ENCODE measurements around the gene SND1. TPM values are rescaled to one million over a fixed set of nuclear protein-coding genes. Genes with fewer than 3 reads are reported as not detected.
A peak's percentile ranks its signal among the peaks of the same experiment; 100 is the strongest.
"Not testable (repeated sequence)": the region's sequence is repeated elsewhere in the genome, so short reads cannot be mapped to it uniquely, and the experiment has no call there.

SND1 gene
- polyA plus RNA-seq, 1 donor: 144 TPM

DNA sequence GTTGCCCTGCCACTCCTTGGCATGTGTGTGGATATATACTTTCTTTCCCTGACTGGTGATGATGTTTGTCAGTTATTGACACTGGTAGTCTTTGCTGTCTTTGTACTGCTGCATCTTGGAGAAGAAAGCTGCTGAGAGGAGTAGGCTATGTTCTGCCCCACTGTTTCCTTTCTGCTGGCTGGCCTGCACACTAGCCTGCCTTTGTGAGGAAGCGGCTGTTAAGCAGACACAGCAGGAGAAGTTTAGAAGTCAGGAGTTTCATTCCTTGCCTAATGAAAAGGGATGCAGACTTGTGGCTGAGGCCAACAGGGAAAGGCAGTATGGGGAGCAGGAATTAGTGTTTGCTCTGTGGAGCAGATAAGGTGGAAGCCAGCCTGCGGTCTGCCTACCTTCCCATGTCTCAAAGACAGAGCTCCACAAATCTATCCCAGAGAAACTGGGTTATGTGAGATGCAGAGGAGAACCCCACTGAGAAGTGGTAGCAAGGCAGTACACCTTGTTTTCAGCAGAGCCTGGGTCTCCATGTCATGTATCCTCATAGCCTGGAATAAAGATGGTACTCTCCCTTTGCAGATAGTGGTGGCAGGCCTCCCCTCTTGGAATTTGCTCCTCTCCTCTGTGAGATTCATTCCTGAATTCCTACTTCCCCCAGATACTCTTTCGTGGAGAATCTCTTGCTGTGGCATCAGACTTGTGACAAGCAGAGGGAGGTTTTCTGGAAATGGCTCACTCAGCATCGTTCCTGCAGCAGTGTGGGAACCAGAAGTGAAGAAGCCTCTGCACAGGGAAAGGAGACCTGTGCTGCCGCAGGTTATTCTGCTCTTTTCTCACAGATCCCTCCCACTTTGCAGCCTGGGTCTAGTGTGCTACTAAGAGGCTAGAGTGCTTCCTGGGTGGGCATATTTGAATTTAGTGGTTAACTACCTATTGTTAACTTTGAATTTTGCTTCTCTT lies 249.0 kb downstream of the SND1 start:
- H3K27me3 ChIP-seq (ENCODE audit: control insufficient read depth, insufficient read depth, low read length): no peaks in the 10 kb centered on the region
- H3K27ac ChIP-seq (ENCODE audit: low read length): peak overlapping the region; percentile 17
- peak in 1 of 2 donors; percentile 35 for DNase-seq
- H3K4me3 ChIP-seq (ENCODE audit: low read length): no peak overlapping the region
- peaks cover 72% of the 10 kb centered on the region for H3K4me1 ChIP-seq (ENCODE audit: control insufficient read depth, insufficient read depth, low read length)
- H3K36me3 ChIP-seq (ENCODE audit: control insufficient read depth, insufficient read depth, low read length): no peaks in the 10 kb centered on the region
- no peaks in the 10 kb centered on the region for H3K9me3 ChIP-seq (ENCODE audit: control insufficient read depth, low read depth, low read length)
- 83% methylated on average over 1 of the region's 5 CpGs for WGBS (ENCODE audit: insufficient coverage, low lambda C conversion rate)

GRCh38 chr7:127901895-127902703 lies 250.1 kb downstream of the SND1 start:
- H3K36me3 ChIP-seq (ENCODE audit: control insufficient read depth, insufficient read depth, low read length): no peaks in the 10 kb centered on the region
- no peak for DNase-seq
- no peaks in the 10 kb centered on the region for H3K27me3 ChIP-seq (ENCODE audit: control insufficient read depth, insufficient read depth, low read length)
- no peak overlapping the region for H3K27ac ChIP-seq (ENCODE audit: low read length)
- 100% methylated on average over 3 of the region's 5 CpGs for WGBS (ENCODE audit: insufficient coverage, low lambda C conversion rate)
- no peak overlapping the region for H3K4me3 ChIP-seq (ENCODE audit: low read length)
- peaks cover 75% of the 10 kb centered on the region for H3K4me1 ChIP-seq (ENCODE audit: control insufficient read depth, insufficient read depth, low read length)
- H3K9me3 ChIP-seq (ENCODE audit: control insufficient read depth, low read depth, low read length): no peaks in the 10 kb centered on the region

DNA sequence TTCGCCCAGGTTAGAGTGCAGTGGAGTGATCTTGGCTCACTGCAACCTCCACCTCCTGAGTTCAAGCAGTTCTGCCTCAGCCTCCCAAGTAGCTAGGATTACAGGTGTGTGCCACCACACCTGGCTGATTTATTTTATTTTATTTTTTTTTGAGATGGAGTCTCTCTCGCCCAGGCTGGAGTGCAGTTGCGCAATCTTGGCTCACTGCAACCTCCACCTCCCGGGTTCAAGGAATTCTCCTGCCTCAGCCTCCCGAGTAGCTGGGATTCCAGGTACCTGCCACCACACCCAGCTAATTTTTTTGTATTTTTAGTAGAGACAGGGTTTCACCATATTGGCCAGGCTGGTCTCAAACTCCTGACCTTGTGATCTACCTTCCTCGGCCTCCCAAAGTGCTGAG lies 250.8 kb downstream of the SND1 start:
- not testable (repeated sequence) for DNase-seq; H3K27ac ChIP-seq (ENCODE audit: low read length); H3K9me3 ChIP-seq (ENCODE audit: control insufficient read depth, low read depth, low read length); H3K36me3 ChIP-seq (ENCODE audit: control insufficient read depth, insufficient read depth, low read length); H3K4me3 ChIP-seq (ENCODE audit: low read length); H3K27me3 ChIP-seq (ENCODE audit: control insufficient read depth, insufficient read depth, low read length)
- H3K4me1 ChIP-seq (ENCODE audit: control insufficient read depth, insufficient read depth, low read length): peaks cover 77% of the 10 kb centered on the region
- 100% methylated on average over 1 of the region's 6 CpGs for WGBS (ENCODE audit: insufficient coverage, low lambda C conversion rate)

- peaks cover 76% of the 10 kb centered on the region for H3K4me1 ChIP-seq (ENCODE audit: control insufficient read depth, insufficient read depth, low read length)
- no peaks in the 10 kb centered on the region for H3K36me3 ChIP-seq (ENCODE audit: control insufficient read depth, insufficient read depth, low read length)
- DNase-seq: no peak
- no peaks in the 10 kb centered on the region for H3K9me3 ChIP-seq (ENCODE audit: control insufficient read depth, low read depth, low read length)
- no peaks in the 10 kb centered on the region for H3K27me3 ChIP-seq (ENCODE audit: control insufficient read depth, insufficient read depth, low read length)
- 100% methylated on average over 2 of the region's 4 CpGs for whole genome bisulfite sequencing (ENCODE audit: insufficient coverage, low lambda C conversion rate)
- no peak overlapping the region for H3K27ac ChIP-seq (ENCODE audit: low read length)
- no peak overlapping the region for H3K4me3 ChIP-seq (ENCODE audit: low read length)
Observed at GRCh38 chr7:127903892-127904669, 252.1 kb downstream of the SND1 start.

DNA sequence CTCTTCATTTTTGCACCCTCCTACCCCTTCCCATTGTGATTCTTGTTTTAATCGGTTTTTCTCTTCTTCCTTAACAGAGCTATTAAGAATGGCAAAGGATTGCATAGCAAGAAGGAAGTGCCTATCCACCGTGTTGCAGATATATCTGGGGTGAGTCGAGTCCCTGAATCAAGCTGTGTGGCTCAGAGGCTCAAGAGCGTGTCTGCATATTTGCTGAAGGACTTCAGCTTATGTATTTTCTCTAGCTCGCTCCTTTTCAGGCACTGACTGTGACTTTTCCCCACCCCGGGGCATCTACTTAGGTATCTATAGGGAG lies 252.6 kb downstream of the SND1 start:
- Histone ChIP-seq H3K27ac (ENCODE audit: low read length) (no peak overlapping the region), H3K36me3 (ENCODE audit: control insufficient read depth, insufficient read depth, low read length) (no peaks in the 10 kb centered on the region), H3K4me3 (ENCODE audit: low read length) (no peak overlapping the region), H3K4me1 (ENCODE audit: control insufficient read depth, insufficient read depth, low read length) (peaks cover 76% of the 10 kb centered on the region), H3K27me3 (ENCODE audit: control insufficient read depth, insufficient read depth, low read length) (no peaks in the 10 kb centered on the region), H3K9me3 (ENCODE audit: control insufficient read depth, low read depth, low read length) (no peaks in the 10 kb centered on the region)
- WGBS (ENCODE audit: insufficient coverage, low lambda C conversion rate): 40% methylated on average over 1 of the region's 6 CpGs
- DNase-seq: no peak

DNA sequence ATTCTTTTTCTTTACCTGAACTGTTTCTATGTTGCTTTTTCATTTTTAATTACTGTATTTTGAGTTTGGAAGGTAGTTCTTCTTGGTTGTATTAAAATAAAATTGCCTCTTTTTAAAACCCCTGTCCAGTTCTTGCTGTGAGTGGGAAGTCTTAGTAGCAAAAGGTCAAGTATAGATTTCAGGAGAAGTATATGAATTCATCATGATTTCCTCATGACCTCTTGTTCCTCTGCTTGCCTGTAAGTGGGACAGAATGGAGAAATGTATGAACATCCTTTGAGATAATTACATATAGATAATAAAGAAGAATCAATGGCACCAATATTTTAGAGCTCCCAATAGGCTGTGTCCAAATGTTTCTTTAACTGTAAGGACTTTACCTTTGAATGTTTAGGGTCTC lies 253.0 kb downstream of the SND1 start:
- no peaks in the 10 kb centered on the region for H3K27me3 ChIP-seq (ENCODE audit: control insufficient read depth, insufficient read depth, low read length)
- no peaks in the 10 kb centered on the region for H3K9me3 ChIP-seq (ENCODE audit: control insufficient read depth, low read depth, low read length)
- peak overlapping the region; percentile 61 for H3K27ac ChIP-seq (ENCODE audit: low read length)
- H3K4me1 ChIP-seq (ENCODE audit: control insufficient read depth, insufficient read depth, low read length): peaks cover 75% of the 10 kb centered on the region
- no peak overlapping the region for H3K4me3 ChIP-seq (ENCODE audit: low read length)
- no peak for DNase-seq
- H3K36me3 ChIP-seq (ENCODE audit: control insufficient read depth, insufficient read depth, low read length): no peaks in the 10 kb centered on the region

- 80% methylated on average over 1 of the region's 2 CpGs for WGBS (ENCODE audit: insufficient coverage, low lambda C conversion rate)
- Histone ChIP-seq H3K27me3 (ENCODE audit: control insufficient read depth, insufficient read depth, low read length) (no peaks in the 10 kb centered on the region), H3K27ac (ENCODE audit: low read length) (peak overlapping the region; percentile 61), H3K4me1 (ENCODE audit: control insufficient read depth, insufficient read depth, low read length) (peaks cover 69% of the 10 kb centered on the region), H3K9me3 (ENCODE audit: control insufficient read depth, low read depth, low read length) (no peaks in the 10 kb centered on the region), H3K36me3 (ENCODE audit: control insufficient read depth, insufficient read depth, low read length) (no peaks in the 10 kb centered on the region), H3K4me3 (ENCODE audit: low read length) (no peak overlapping the region)
- DNase-seq: peak in 1 of 2 donors; percentile 77
Observed at GRCh38 chr7:127905491-127906330, 253.7 kb downstream of the SND1 start.

DNA sequence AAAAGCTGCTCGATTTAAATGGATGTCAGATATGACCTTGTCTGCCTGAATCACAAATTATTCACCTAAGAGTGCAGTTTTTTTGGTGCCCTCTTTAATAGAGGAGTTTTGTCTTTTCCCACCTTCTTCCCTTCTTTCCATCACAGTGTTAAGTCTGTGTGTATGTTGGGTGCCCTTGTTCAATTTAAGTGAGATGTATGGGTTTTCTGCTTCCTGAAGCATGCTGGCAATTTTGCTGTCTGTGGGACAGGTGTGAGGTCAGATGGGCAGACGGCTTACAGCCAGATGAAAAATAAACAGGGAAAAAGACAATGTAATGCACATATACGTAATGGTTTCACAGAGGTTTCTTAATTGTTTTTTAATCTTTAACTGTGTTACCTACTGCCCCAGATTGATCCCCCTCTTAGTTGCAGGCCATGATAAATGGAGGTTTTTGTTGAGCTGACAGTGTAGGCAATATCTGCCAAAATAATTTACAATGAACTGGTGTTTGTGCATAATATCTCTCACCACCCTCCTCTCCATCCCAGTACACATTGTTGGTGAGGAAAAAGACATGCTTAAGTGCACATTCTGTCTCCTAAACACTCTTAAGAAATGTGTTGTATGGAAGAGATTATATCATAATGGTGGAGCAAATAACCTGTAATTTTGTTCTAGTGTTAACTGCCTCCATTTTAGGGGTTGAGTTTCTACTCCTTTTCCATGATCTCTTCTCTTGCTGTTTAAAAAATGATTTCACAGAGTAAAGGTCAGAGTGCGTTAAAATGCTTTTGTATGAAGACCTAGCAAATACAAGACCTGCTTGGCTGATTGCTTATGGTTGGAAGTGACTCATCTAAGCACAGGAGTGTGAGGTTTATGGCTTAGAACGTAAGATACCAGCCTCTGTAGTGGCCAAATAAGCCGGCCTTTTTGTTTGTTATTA lies 255.4 kb downstream of the SND1 start:
- Histone ChIP-seq H3K4me1 (ENCODE audit: control insufficient read depth, insufficient read depth, low read length) (peaks cover 53% of the 10 kb centered on the region), H3K27me3 (ENCODE audit: control insufficient read depth, insufficient read depth, low read length) (no peaks in the 10 kb centered on the region), H3K9me3 (ENCODE audit: control insufficient read depth, low read depth, low read length) (no peaks in the 10 kb centered on the region), H3K36me3 (ENCODE audit: control insufficient read depth, insufficient read depth, low read length) (no peaks in the 10 kb centered on the region), H3K4me3 (ENCODE audit: low read length) (no peak overlapping the region), H3K27ac (ENCODE audit: low read length) (peak overlapping the region; percentile 61)
- WGBS (ENCODE audit: insufficient coverage, low lambda C conversion rate): no CpG with 5 or more reads among the region's 6 CpGs
- DNase-seq: peak; percentile 72 to 86

All from large intestine (tissue), 3 donors.